HG02884 (cell line): ENCODE data around the gene TRIM14.

Source experiments
- ATAC-seq: cut with Tn5 transposase; IDR thresholded peaks from one replicate; pipeline ENCODE4 v1.9.1; 2021; ENCODE audit warnings: mild to moderate bottlenecking, moderate library complexity; ENCODE audit not compliant: unreplicated experiment

The TRIM14 gene

DNA sequence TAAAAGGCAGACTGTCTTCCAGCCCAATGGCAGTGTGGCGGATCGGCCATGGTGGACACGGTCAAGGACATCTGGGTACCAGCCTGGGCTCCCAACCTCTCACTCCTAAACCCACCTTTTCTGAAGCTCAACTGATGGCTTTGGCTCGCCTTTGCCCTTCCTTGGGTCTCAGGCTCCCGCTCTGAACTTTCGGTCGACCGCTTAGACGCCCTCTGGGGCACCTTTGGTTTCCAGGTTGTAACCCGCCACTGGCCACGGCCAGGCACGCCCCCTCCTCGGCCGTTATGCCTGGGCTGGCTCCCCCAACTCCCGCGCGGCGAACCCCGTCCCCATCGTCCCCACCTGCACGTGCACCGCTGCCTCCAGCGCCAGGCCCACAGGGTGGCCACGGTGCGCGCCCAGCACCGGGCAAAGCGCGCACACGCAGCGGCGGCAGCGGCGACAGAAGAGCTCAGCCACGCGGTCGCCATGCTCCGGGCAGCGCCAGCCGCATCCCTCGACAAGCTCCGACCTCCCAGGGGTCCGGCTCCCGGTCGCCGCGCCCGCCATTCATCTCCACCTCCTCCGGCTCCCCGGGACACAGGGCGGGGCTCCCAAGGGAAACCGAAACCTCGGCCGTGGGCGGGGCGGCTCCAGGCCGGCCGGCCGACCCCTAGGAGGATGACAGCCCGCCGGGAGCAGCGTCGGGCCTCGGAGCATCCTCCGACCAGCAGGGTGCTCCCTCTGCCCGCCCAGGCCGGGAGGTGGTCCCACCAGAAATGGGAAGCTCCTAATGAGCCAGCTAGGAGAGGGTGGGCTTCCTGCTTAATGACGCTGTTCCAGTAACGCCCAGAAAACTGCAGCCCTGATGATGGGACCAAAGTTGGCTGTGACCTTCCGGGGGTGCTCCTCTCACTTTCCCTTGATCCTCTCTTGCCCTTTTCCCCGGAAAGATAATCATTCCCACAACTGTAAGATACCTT lies at the start of gene TRIM14:
TSS of gene TRIM14 (minus strand) at position 583 of the 962 bp plus-strand sequence. CDS start at position 549, 34 bp downstream.
- ATAC-seq: no peak

DNA sequence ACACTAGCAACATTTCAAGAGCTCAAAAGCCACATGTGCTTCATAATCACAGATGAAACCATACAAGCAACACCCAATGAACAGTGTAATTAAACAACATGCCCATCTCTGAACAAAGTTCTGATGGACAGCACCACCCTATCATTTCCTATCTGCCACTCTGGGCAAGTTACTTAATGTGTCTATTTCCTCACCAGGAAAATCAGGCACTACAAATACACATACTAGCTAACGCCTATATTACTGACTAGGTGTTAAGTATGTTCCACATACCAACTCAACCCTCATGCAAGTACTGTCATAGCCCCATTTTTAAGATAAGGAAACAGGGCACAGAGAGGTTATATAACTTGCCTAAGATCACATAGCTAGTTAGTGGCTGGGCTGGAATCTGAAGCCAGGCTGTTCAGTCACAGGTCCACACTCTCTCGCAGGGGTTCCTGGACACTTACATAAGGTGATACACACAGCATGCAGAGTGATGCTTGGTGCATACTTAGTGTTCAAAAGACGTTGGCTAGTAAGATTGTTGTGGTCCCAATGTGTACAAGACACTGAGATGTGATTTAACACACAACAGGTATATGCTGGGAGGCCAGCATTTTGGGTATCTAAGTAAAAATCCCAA lies 49.2 kb upstream of the TRIM14 start:
- ATAC-seq: no peak

DNA sequence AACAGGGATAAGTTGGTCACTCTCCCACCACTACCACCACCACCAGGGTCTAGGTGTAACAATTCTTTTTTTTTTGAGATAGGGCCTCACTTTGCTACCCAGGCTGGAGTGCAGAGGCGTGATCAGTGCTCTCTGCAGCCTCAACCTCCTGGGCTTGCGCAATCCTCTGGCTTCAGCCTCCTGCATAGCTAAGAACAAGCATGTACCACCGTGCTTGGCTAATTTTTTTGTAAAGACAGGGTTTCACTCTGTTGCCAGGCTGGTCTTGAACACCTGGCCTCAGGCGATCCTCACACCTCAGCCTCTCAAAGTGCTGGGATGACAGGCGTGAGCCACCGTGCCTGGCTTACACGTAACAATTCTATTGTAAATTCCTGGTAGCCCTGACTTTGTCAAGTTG lies 45.9 kb upstream of the TRIM14 start:
- ATAC-seq: no peak

DNA sequence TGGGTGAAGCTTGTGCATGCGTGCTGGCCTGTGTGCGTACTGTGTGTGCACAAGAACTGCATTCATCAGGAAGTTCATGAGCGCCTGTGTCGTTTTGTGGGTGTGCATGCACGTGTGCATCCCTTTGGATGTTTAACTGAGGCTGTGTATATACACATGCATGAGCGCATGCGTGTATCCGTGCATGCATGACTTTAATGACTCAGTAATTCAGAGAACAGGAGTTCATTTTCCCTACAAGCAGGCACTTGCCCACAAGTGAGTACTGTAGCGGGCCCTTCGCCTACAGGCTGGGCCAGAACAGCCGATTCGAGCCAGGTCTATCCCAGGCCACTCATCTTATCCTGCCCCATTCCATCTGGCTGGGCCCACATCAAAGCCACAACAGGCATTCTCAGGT lies 43.6 kb upstream of the TRIM14 start:
- ATAC-seq: no peak

- no peak for ATAC-seq
Measured at GRCh38 chr9:98161851-98162250, 42.8 kb upstream of the TRIM14 start.

DNA sequence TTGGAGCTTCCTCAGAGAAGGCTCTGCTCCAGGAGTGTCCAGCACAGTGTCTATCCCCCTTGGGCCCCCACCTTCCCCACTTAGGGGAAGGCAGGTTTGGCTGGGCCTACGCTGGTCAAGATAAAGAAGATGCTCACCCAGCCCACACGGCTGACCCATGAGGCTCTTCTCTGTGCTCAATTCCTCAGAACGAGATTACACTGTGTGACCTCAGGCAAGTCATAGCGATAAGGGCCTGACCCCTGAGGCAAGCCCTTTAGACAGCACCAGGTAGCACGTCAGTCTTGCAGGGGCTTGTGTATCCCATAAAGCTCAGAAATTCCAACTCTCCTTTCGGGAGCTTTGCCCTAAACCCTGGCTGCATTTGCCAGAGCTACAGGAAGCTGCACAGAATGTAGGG lies 40.8 kb upstream of the TRIM14 start:
- no peak for ATAC-seq

DNA sequence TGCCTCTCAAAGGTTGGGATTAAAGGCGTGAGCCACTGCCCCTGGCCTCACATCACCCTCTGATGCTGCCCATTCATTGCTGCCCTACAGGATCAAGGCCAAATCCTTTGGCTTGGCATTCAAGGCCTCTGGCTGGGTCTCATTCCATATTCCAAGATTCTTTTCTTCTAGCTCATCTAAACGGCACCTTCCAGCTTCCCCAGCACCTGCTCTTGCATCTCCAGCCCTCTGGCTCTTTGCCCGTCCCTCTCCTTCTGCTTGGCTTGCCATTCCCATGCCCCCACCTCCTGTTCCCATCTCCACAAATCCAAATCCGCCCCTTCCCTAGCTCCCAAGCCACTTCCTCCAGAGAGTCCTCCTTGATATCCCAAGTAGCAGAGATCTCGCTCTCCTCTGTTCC lies 40.3 kb upstream of the TRIM14 start:
- no peak for ATAC-seq

GRCh38 chr9:98158071-98158831 lies 39.2 kb upstream of the TRIM14 start:
- ATAC-seq: no peak

DNA sequence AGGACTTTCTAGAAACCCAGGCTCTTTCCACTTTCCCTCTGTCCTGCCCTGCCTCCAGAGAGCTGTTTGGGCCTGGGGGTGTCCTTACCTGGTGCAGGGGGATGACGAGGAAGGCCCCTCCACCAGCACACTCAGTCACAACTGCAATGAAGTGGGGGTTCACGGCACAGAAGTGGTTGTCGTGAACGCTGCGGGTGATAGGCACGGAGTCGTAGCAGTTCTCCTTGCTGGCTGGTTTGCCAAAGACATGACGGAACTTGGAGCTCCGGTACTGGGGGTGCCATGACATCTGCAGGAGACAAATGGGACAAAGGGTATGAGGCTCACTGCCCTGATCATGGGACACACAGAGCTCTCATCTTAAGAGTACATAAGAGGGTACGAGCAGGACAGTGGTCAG lies 38.4 kb upstream of the TRIM14 start:
- ATAC-seq: no peak

DNA sequence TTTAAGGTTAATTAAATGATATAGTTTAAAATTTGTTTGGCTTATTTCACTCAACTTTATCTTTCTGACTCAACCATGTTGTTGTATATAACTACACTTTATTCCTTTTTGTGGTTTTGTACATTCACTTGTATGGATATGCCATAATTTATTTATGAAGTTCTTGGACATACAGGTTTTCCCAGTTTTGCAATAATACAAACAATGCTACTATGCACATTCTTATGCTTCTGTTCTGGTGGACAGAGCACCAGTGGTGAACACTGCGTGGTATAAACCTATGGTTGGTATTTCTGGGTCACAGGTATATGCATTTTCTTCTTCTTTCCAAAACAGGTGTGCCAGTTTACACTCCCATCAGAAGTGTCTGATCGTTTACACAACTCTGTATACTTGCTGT lies 35.7 kb upstream of the TRIM14 start:
- no peak for ATAC-seq

- ATAC-seq: no peak
Measured at GRCh38 chr9:98152526-98152925, 33.5 kb upstream of the TRIM14 start.

DNA sequence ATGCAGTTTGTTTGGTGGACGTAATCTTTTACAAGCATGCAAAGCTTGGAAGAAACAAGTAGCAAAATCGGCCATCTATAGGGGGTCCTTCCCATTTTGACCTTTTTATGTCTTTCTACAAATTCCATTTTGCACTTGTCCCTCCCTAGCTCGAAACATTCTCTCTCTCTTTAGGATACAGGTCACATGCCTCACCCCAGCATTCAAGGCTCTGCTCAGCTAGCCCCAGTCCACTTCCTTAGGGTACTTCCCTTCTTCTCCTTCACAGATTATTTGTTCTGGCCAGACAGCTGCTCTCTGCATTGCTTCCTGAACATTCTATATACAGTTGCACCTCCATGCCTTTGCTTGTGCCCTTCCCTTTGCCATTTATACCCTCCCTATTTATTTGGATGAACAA lies 31.7 kb upstream of the TRIM14 start:
- no peak for ATAC-seq

- ATAC-seq: no peak
Measured at GRCh38 chr9:98150164-98150563, 31.1 kb upstream of the TRIM14 start.

DNA sequence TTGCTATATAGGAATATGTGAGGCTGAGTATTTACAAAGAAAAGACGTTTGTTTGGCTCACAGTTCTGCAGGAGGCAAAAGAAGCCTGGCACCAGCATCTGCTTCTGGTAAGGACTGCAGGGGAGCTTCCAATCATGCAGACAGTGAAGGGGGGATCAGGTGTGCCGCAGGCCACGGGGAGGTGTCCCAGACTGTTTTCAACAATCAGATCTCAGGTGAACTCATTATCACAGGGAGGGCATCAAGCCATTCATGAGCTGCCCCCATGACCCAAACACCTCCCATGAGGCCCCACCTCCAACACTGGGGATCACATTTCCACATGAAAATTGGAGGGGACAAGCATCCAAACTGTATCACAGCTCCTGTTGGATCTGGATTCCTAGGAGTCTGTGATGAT lies 30.4 kb upstream of the TRIM14 start:
- no peak for ATAC-seq

GRCh38 chr9:98148486-98148885 lies 29.5 kb upstream of the TRIM14 start:
- ATAC-seq: no peak

DNA sequence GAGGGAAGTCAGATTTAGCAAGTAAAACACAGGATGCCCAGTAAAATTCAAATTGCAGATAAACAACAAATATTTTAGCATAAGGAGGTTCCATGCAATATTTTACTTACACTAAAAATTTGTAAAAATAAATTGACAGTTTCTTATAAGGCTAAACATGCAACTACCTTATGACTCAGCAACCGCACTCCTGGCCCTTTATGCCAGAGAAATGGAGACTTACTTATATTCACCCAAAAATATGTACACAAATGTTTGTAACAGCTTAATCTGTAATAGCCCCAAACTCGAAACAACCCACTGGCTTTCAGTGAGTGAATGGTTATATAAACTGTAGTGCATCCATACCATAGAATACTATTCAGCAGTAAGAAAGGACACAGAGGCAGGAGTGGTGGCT lies 28.6 kb upstream of the TRIM14 start:
- ATAC-seq: no peak

DNA sequence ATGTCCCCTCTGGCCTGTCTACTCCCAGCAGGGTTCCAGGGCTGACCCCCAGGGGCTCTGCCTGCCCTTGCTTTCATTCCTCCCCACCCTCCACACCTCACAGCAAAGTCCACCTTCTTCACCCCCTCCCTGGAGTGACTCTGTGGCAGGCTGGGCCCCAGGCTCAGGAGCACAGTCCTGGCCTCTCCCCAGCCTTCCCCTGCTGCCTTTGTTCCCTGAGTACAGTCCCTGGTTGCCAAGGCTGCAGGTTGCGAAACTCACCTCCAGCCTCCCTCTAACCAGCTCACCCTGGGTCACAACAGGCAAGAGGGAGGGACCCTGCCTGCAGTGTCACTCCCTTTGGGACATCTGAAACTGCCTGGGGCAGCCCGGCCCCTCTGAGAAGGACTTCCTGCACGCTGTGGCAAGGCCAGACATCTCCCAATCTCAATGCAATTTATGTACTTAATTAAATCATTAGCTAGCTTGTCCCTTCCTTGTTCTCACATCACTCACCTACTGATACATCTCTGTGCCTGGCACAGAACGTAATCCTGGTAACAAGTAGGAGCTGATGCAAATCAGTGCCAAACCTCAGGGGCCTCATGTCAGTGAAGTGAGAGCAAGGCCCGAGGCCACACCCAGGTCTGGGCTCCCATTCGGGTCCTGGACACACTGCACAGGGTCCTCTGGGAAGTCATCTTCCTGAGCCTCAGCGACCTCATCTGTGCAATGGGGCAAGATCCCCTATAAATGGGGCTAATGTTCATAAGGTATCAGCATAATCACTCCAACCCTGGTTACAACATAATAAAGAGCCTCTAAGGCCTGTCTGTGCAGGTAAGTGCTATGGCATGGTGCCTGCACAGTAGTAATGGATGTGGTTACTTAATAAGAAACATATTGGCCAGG lies 27.3 kb upstream of the TRIM14 start:
- ATAC-seq: no peak

DNA sequence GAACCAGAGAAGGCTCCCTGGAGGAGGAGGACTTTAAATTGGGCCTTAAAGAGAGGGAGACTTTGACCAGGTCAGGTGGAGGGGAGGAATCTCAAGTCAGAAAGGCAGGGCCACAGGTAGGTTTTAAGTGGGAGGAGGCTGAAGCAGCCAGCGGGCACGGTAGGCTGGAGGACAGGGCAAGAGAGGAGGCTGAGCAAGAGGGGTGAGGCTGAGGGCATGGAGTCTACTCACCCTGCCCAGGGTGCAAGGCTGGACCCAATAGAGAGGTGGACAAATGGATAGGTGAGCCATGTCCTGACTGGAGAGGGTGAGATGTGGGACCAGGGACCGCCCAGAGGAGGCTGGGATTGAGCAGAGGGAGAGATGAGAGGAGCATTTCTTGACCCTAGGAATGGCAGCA lies 25.6 kb upstream of the TRIM14 start:
- ATAC-seq: no peak

DNA sequence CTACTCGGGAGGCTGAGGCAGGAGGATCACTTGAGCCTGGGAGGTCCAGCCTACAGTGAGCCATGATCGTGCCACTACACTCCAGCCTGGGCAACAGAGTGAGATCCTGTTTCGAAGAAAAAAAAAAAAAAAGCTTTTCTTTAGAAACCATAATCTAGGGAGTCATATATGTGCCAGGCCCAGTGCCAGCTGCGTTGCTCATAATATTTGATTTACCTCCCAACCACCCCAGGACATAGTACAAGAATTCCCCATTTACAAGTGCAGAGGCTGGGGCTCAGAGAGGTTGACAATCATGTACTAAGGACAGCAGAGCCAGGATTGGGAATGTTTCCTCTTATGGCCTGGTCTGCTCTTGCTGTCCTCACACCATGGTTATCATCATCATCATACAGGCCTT lies 25.1 kb upstream of the TRIM14 start:
- ATAC-seq: no peak

DNA sequence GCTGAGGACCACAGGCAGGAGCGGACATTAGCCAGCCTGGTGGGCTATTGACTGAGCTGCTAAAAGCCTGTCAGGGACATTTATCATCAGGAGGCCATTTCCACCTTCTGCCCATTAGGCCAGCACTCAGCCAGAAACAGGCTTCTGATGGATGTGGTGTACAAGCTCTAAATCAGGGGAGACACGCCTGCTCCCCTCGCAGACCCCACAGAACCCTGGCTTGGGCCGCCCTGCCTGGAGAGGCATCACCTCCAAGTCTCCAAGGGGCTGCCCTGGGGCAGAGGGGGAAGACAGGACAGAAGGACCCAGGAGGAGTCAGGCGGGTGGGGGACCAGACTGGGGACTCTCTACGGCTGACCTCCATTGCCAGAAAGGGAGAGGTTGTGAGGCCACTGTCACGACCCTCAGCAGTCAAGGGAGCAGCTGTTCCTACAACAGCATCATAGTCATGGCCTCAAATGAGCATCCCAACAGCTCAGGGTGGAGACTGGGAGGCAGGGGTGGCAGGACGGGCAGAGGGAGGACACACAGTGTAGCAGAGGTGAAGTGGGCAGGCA lies 24.0 kb upstream of the TRIM14 start:
- no peak for ATAC-seq
